ENCODE measurements around the gene CALU. TPM values are rescaled to one million over a fixed set of nuclear protein-coding genes. Genes with fewer than 3 reads are reported as not detected.

The CALU gene
- polyA plus RNA-seq, 1 experiment = 346 TPM

- Histone ChIP-seq H3K4me3 (ENCODE audit: low read depth, low read length) (no peak overlapping the region), H3K36me3 (ENCODE audit: control insufficient read depth, insufficient read depth, low read length) (peaks cover 8% of the 10 kb centered on the region), H3K27me3 (ENCODE audit: control insufficient read depth, insufficient read depth, low read length) (no peaks in the 10 kb centered on the region)
- CTCF ChIA-PET = no interaction called here
- TF ChIP-seq CTCF (IDR thresholded peaks at IDR 0.05; ENCODE audit: insufficient read depth, low read depth, low read length) = no peak
- POLR2A ChIA-PET = no interaction called here
- DNase-seq (ENCODE audit: low read depth) = no peak
Measured at GRCh38 chr7:128774921-128775320, 35.8 kb downstream of the CALU start.

GRCh38 chr7:128775744-128776474 lies 36.8 kb downstream of the CALU start, which contains the start of gene OPN1SW:
OPN1SW (minus strand) TSS chr7:128775794; CDS start chr7:128775781, 13 bp downstream.
- Histone ChIP-seq H3K27me3 (ENCODE audit: control insufficient read depth, insufficient read depth, low read length) (no peaks in the 10 kb centered on the region), H3K36me3 (ENCODE audit: control insufficient read depth, insufficient read depth, low read length) (peaks cover 6% of the 10 kb centered on the region), H3K4me3 (ENCODE audit: low read depth, low read length) (no peak within 1 kb of the TSS)
- ChIA-PET CTCF (no interaction called here), POLR2A (no interaction called here)
- no peak for DNase-seq (ENCODE audit: low read depth)
- TF ChIP-seq CTCF (IDR thresholded peaks at IDR 0.05; ENCODE audit: insufficient read depth, low read depth, low read length) = no peak

GRCh38 chr7:128777156-128778123 lies 38.3 kb downstream of the CALU start:
- no peak for TF ChIP-seq CTCF (IDR thresholded peaks at IDR 0.05; ENCODE audit: insufficient read depth, low read depth, low read length)

DNA sequence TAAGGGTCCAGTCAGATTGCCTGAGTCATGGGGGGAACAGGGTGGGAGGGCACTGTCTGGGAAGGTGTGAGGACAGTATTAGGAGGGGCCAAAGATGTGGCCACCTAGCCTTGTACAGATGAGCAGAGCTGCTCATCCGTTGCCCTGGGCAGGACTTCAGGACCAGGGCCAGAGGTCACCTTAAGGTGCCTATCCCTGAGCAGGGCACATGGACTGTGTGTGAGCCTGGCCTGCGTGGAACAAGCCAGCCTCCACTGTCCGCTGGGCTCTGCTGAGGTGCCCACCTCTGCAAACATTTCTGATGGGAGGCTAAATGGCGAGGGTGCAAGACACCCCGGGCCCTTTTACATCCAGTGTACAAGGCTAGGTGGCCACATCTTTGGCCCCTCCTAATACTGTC lies 39.8 kb downstream of the CALU start:
- no peak overlapping the region for H3K4me3 ChIP-seq (ENCODE audit: low read depth, low read length)
- ChIA-PET CTCF (interaction anchor here (0.6 kb wide), 1 partner anchor 148 kb away, joined by 4 read pairs; no protein-coding TSS in a partner anchor), POLR2A (interaction anchor here (0.6 kb wide), 1 partner anchor 22 kb away, joined by 5 read pairs; no protein-coding TSS in a partner anchor)
- H3K36me3 ChIP-seq (ENCODE audit: control insufficient read depth, insufficient read depth, low read length) = peaks cover 1% of the 10 kb centered on the region
- TF ChIP-seq CTCF (IDR thresholded peaks at IDR 0.05; ENCODE audit: insufficient read depth, low read depth, low read length) = no peak
- DNase-seq (ENCODE audit: low read depth) = no peak
- no peaks in the 10 kb centered on the region for H3K27me3 ChIP-seq (ENCODE audit: control insufficient read depth, insufficient read depth, low read length)

More at GRCh38 chr7:128777156-128778123, 38.3 kb downstream of the CALU start:
- no peak for DNase-seq (ENCODE audit: low read depth)
- ChIA-PET CTCF (interaction anchor here (0.6 kb wide), 1 partner anchor 16 kb away, joined by 3 read pairs; no protein-coding TSS in a partner anchor), POLR2A (interaction anchor here (0.6 kb wide), 1 partner anchor 97 kb away, joined by 7 read pairs; no protein-coding TSS in a partner anchor)
- H3K4me3 ChIP-seq (ENCODE audit: low read depth, low read length) = no peak overlapping the region
- H3K27me3 ChIP-seq (ENCODE audit: control insufficient read depth, insufficient read depth, low read length) = no peaks in the 10 kb centered on the region
- peaks cover 5% of the 10 kb centered on the region for H3K36me3 ChIP-seq (ENCODE audit: control insufficient read depth, insufficient read depth, low read length)
